ENCODE results near the gene TBPL2.

- TF ChIP-seq CTCF (IDR thresholded peaks at IDR 0.05 in 4 of 5, conservative IDR thresholded peaks at IDR 0.05 in 1 of 5) (no peak), POLR2A (IDR thresholded peaks at IDR 0.05) (no peak)
Observed at GRCh38 chr14:55417955-55418354, 22.5 kb downstream of the TBPL2 start.
